Brain microvascular endothelial cell (primary cell): Measurements from ENCODE around the gene ACAA1.

Source experiments
- DNase-seq: peaks from one replicate; pipeline ENCODE4 v3.0.0-alpha.2; 2020
- H3K27ac ChIP-seq: fragments of 250-450 bp; sonication (Bioruptor Pico); 2 replicates; pipeline ENCODE4 v1.5.1; 2020; ENCODE audit warnings: mild to moderate bottlenecking, moderate library complexity
- H3K27me3 ChIP-seq: fragments of 250-450 bp; sonication (Bioruptor Pico); replicated peaks from 2 replicates; pipeline ENCODE4 v1.5.1; 2020; ENCODE audit warnings: mild to moderate bottlenecking
- H3K36me3 ChIP-seq: fragments of 250-450 bp; sonication (Bioruptor Pico); replicated peaks from 2 replicates; pipeline ENCODE4 v1.5.1; 2020; ENCODE audit warnings: mild to moderate bottlenecking
- H3K4me3 ChIP-seq: 2 replicates; pipeline ENCODE4 v1.5.1; 2011; ENCODE audit warnings: low read depth, mild to moderate bottlenecking, control low read depth, low read length, moderate library complexity
- in situ Hi-C: cut with HindIII; loops from 2 replicates; pipeline ENCODE4 v1.10.0; 2017; ENCODE audit warnings: low sequenced_read_pairs, low pct_ligation_motif_present
- TF ChIP-seq, protein P1 (sequence below): IDR thresholded peaks from 2 replicates; pipeline ENCODE4 v1.5.1; 2011; ENCODE audit warnings: low read depth, mild to moderate bottlenecking, moderate library complexity, low read length, control low read depth, inconsistent platforms; ENCODE audit errors: missing control alignments

The ACAA1 gene

DNA sequence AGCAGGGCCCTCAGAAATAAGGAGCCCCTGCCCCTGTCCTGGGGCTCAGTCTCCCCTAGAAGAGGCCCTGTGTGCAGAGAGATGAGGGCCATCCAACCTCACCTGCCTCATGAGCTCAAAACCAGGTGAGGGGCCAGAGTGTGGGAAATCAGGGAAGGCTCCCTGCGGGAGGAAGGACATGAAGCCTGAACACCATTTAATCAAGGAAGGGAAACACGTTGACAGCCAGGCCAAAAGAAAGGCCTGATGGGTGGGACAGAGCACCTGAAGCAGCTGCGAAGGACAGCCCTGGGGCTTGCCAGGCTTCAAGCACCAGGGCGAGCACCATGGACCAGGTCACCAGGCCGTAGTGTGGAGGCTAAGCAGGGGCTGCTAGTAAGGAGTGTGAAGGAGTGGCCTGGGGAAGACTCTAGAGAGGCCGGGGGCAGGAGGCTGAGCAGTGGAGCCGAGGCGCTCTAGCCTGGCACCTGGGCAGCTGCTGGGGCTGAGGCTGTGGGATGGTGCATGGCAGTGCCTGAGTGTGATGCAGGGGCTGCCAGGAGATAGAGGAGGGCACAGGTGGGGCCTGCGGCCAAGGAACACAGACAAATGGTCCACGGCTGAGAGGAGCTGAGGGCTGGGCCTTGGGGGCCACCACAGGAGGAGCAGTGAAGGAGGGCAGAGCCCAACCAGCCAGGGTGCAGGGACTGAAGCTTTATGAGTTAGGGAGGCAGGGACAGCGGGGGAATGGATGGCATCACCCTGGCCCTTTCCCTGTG is 16.1 kb downstream of the ACAA1 start:
- in situ Hi-C loops: no loop called here
- TF ChIP-seq, protein P1, sequence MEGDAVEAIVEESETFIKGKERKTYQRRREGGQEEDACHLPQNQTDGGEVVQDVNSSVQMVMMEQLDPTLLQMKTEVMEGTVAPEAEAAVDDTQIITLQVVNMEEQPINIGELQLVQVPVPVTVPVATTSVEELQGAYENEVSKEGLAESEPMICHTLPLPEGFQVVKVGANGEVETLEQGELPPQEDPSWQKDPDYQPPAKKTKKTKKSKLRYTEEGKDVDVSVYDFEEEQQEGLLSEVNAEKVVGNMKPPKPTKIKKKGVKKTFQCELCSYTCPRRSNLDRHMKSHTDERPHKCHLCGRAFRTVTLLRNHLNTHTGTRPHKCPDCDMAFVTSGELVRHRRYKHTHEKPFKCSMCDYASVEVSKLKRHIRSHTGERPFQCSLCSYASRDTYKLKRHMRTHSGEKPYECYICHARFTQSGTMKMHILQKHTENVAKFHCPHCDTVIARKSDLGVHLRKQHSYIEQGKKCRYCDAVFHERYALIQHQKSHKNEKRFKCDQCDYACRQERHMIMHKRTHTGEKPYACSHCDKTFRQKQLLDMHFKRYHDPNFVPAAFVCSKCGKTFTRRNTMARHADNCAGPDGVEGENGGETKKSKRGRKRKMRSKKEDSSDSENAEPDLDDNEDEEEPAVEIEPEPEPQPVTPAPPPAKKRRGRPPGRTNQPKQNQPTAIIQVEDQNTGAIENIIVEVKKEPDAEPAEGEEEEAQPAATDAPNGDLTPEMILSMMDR: no peak
- peaks cover 23% of the 10 kb centered on the region for H3K36me3 ChIP-seq
- DNase-seq: no peak
- no peak overlapping the region for H3K27ac ChIP-seq
- H3K4me3 ChIP-seq: no peak overlapping the region
- H3K27me3 ChIP-seq: no peaks in the 10 kb centered on the region

DNA sequence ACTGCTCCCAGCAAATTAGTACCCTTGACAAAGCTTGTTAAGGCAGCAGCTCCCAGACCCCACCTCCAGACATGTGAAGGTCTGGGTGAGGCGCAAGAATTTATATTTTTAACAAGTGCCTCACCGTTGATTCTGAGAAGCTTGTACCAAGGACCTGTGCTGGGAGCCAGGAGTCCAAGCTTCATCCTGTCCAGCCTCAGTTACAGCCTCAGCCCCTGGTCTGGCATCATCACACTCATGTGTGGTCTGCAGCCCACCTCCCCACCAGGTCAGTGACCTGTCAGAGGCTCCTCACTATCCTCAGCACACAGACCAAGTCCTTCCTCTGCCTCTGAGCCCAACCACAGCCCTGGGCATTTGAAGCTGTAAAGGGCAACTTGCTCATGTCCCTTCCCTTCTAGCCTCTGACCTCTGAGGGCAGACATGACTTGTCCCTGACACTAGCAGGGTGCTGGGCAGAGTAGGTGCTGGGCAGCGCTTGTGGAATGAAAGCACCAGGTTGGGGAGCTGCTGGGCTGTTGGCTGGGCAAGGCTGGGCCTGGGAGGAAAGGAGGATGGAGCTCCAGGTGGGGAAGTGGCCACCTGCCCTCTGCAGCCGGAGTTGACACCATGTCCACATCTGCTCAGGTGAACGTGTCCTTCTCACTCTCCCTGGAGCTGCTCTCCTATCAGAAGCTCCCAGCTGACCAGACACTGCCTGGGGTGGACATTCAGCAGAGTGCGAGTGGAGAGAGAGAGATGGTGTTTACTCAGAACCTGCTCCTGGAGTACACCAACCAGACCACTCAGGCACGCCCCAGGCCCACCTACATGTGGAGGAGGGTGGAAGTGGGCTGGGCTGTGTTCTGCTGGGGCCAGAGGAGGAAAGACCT is 16.9 kb downstream of the ACAA1 start:
- TF ChIP-seq, protein P1: no peak
- no peak overlapping the region for H3K4me3 ChIP-seq
- in situ Hi-C loops: no loop called here
- DNase-seq: no peak
- no peak overlapping the region for H3K27ac ChIP-seq
- H3K27me3 ChIP-seq: no peaks in the 10 kb centered on the region
- H3K36me3 ChIP-seq: peaks cover 18% of the 10 kb centered on the region

DNA sequence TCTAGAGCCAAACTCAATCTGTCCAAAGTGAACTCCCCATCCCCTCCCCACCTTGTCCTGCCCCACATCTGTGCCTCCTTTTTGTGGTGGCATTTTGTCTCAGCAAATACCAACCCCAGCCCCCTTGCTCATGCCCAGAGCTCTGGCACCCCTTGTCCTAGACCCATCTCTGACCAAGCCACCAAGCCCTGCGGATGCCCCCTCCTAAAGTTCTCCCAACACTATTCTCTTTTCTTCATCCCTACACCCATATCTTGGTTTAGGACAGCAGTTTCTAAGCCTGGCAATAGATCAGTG is 17.7 kb downstream of the ACAA1 start:
- no peak overlapping the region for H3K27ac ChIP-seq
- no peak for DNase-seq
- in situ Hi-C loops: no loop called here
- H3K27me3 ChIP-seq: no peaks in the 10 kb centered on the region
- no peak overlapping the region for H3K4me3 ChIP-seq
- TF ChIP-seq, protein P1: no peak
- H3K36me3 ChIP-seq: peaks cover 18% of the 10 kb centered on the region

DNA sequence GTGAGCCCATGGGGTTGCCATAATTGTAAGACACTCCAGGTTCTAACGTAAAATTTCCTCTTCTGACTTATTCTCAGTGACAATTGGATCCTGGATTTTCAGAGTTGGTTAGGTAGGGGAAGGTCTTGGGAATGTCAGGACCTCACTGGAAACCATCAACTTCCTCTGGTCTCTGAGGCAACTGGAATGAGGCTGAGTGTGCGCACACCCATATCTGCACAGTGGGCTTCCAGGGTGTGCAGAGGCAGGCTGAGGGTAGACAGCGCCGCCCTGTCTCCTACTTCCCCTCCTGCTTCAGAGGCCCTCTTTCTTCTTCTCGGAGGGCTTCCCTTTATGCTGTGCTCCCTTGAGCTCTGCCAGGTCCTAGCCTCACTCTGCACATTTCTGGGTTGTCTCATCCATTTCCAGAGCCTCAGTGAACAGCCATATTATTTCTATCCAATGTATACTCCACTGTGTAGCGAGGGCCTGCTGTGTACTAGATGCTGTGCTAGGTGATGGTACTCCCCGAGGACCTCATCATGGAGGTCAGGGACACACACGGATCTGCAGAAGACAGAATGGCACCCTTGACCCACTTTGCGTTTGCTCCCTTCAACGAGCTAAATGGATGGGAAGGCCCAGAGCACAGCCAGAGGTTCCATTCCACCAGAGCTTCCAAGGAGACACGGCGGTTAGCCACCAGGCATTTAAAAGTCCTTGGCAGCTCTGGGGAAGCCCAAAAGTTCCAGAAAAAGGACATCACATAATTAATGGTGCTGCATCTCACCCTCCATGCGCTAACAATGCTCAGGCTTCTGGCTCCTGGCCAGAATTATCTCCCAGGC is 18.3 kb downstream of the ACAA1 start:
- H3K36me3 ChIP-seq: peaks cover 18% of the 10 kb centered on the region
- in situ Hi-C loops: no loop called here
- H3K27me3 ChIP-seq: no peaks in the 10 kb centered on the region
- no peak overlapping the region for H3K27ac ChIP-seq
- H3K4me3 ChIP-seq: no peak overlapping the region
- no peak for DNase-seq
- TF ChIP-seq, protein P1: no peak

DNA sequence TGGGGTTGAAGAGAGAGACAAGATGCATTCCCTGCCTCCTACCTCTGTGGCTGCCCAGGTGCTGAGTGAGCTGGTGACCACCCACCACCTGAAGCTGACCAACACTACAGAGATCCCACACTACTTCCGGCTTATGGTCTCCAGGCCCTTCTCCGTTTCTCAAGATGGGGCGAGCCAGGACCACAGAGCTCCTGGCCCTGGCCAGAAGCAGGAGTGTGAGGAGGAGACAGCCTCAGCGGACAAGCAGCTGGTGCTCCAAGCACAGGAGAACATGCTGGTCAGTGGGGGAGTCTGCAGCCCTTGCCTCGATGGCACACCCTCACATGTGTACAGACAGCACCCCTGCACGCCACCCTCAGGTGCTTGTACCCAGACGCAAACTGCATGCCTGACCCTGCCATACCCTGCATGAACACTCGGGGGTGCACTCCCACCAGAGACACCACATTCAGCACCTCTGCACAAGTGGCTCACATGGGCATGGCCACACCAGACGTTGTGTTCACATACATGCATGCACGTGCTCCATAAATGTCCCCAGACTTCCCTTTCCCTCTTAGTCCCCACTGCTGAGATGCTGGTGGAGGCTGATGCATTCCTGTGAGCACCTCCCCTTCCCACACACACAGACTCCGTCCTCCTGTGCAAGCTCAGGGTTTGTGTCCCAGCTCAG is 19.0 kb downstream of the ACAA1 start:
- in situ Hi-C loops: no loop called here
- TF ChIP-seq, protein P1: peak; percentile 92

More for the DNA sequence above, 19.0 kb downstream of the ACAA1 start:
- peaks cover 13% of the 10 kb centered on the region for H3K36me3 ChIP-seq
- DNase-seq: peak; percentile 60
- H3K27me3 ChIP-seq: no peaks in the 10 kb centered on the region
- H3K4me3 ChIP-seq: no peak overlapping the region
- H3K27ac ChIP-seq: no peak overlapping the region
